Measurements from ENCODE around the gene PTPN20.
A peak's percentile ranks its signal among the peaks of the same experiment; 100 is the strongest.

DNA sequence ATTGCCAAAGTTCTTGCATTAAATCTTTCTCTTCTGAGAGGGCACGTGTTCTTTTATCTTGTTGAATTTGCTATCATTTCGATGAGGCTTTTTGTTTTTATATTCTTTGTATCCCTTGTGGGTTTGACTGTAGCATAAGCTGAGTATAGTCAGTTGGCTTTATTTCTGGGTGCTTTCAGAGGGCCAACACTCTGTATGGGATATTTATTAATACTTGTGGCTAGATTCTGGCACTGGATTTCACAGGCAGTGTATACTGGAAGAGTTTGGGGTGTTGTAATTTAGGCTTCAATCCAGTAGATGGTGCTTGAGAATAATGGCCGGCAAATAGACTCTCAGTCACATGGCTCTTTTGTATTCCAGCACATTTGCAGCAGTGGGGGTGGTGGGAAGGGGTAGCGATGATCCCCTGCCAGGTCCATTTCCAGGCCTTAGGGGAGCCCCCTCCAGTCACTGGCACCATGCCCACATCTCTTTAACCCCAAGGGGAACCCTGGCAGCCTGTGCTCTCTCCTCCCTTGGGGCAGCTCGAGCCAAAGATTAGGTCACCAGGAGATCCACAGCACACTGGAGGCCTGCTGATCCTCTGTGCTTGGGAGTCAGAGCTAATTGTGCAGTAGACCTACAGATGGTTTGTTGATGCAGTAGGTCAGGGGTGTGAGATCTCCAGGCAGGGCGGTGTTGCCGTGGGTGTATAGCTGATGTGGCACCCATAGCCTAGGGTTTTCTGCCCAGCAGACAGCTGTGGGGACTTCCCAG is 81.8 kb downstream of the PTPN20 start:
- no peak for TF ChIP-seq POLR2A (IDR thresholded peaks at IDR 0.05)
- peak in 2 of 7 experiments; percentile 20 to 28 for TF ChIP-seq CTCF (IDR thresholded peaks at IDR 0.05)

All from body of pancreas (tissue), 4 donors.